Measurements from ENCODE around the gene ARHGAP26. TPM values are rescaled to one million over a fixed set of nuclear protein-coding genes. Genes with fewer than 3 reads are reported as not detected.

Gene ARHGAP26
- total and polyA plus RNA-seq, 2 experiments from 2014 or later = 9.5 to 16.8 TPM

- peaks cover 12% of the 10 kb centered on the region; the same call in 1 of the 2 replicates for H3K9me2 ChIP-seq (ENCODE audit: insufficient read depth)
- no peaks in the 10 kb centered on the region for H3K27me3 ChIP-seq (ENCODE audit: insufficient read depth)
- H3F3A ChIP-seq (replicated peaks; ENCODE audit: low read depth) = no peaks in the 10 kb centered on the region
- H2AFZ ChIP-seq = no peak overlapping the region
- H3K4me1 ChIP-seq (ENCODE audit: insufficient read depth) = peaks cover 46% of the 10 kb centered on the region
- no peak overlapping the region for H3K4me3 ChIP-seq
- Mint-ChIP-seq H3K4me1 (peaks cover 46% of the 10 kb centered on the region), H3K9me3 (no peaks in the 10 kb centered on the region), H3K4me3 (no peak overlapping the region), H3K36me3 (ENCODE audit: low read depth) (no peaks in the 10 kb centered on the region), H3K27me3 (ENCODE audit: insufficient read depth, low read depth, poor library complexity) (no peaks in the 10 kb centered on the region), H3K27ac (no peak overlapping the region; the same call in 1 of the 2 replicates)
- peaks cover 19% of the 10 kb centered on the region; the same call in 1 of the 2 replicates for H3K79me2 ChIP-seq (replicated peaks; ENCODE audit: insufficient read depth)
- no peak overlapping the region for H3K4me2 ChIP-seq
- ATAC-seq = no peak
- no peaks in the 10 kb centered on the region for H3K36me3 ChIP-seq (ENCODE audit: insufficient read depth)
- TF ChIP-seq, protein P1, sequence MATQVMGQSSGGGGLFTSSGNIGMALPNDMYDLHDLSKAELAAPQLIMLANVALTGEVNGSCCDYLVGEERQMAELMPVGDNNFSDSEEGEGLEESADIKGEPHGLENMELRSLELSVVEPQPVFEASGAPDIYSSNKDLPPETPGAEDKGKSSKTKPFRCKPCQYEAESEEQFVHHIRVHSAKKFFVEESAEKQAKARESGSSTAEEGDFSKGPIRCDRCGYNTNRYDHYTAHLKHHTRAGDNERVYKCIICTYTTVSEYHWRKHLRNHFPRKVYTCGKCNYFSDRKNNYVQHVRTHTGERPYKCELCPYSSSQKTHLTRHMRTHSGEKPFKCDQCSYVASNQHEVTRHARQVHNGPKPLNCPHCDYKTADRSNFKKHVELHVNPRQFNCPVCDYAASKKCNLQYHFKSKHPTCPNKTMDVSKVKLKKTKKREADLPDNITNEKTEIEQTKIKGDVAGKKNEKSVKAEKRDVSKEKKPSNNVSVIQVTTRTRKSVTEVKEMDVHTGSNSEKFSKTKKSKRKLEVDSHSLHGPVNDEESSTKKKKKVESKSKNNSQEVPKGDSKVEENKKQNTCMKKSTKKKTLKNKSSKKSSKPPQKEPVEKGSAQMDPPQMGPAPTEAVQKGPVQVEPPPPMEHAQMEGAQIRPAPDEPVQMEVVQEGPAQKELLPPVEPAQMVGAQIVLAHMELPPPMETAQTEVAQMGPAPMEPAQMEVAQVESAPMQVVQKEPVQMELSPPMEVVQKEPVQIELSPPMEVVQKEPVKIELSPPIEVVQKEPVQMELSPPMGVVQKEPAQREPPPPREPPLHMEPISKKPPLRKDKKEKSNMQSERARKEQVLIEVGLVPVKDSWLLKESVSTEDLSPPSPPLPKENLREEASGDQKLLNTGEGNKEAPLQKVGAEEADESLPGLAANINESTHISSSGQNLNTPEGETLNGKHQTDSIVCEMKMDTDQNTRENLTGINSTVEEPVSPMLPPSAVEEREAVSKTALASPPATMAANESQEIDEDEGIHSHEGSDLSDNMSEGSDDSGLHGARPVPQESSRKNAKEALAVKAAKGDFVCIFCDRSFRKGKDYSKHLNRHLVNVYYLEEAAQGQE (IDR thresholded peaks at IDR 0.05; ENCODE audit: unreplicated experiment) = no peak
- no peak for TF ChIP-seq ZNF331 (CRISPR knock-in tag; IDR thresholded peaks at IDR 0.05; ENCODE audit: low read depth)
- TF ChIP-seq EZH2phosphoT487 (IDR thresholded peaks at IDR 0.05; ENCODE audit: unreplicated experiment) = no peak
- no peaks in the 10 kb centered on the region for H4K20me1 ChIP-seq (replicated peaks; ENCODE audit: insufficient read depth)
- DNase-seq (ENCODE audit: low spot score) = no peak
- H3K27ac ChIP-seq (ENCODE audit: low read depth) = no peak overlapping the region; the same call in 1 of the 2 replicates
These were observed 58.8 kb downstream of the ARHGAP26 start for GRCh38 chr5:142828797-142829535.

DNA sequence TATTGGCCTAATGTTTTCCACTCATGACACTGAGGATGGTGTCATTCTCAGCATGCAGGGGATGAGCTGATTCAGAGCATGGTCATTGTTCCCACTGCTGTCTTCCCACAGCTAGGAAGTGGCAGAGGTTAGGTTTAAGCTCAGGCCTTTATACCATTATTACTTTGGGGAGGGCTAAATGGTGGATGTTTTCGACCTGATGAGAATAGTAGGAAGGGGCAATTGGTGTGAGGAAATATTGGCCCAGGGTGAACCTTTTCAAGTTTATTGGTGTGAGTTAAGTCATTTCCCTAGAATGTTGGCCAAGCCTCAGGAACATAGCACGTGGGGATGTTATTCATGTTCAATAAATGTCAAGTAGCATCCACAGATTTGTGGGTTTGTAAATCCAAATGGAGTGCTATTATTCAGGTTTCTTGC lies 59.6 kb downstream of the ARHGAP26 start:
- no peak overlapping the region for H3K4me3 Mint-ChIP-seq
- peaks cover 2% of the 10 kb centered on the region for H3K27me3 Mint-ChIP-seq (ENCODE audit: insufficient read depth, low read depth, poor library complexity)
- no peak for ATAC-seq
- no peaks in the 10 kb centered on the region for H3K36me3 Mint-ChIP-seq (ENCODE audit: low read depth)
- peaks cover 18% of the 10 kb centered on the region; the same call in 1 of the 2 replicates for H3K79me2 ChIP-seq (replicated peaks; ENCODE audit: insufficient read depth)
- H3K4me1 ChIP-seq (ENCODE audit: insufficient read depth) = peaks cover 41% of the 10 kb centered on the region
- no peak overlapping the region for H3K27ac ChIP-seq (ENCODE audit: low read depth)
- no peaks in the 10 kb centered on the region for H3K36me3 ChIP-seq (ENCODE audit: insufficient read depth)
- H3K27ac Mint-ChIP-seq = no peak overlapping the region
- H3K4me1 Mint-ChIP-seq = peaks cover 39% of the 10 kb centered on the region
- no peaks in the 10 kb centered on the region for H3K9me3 Mint-ChIP-seq
- H3K27me3 ChIP-seq (ENCODE audit: insufficient read depth) = no peaks in the 10 kb centered on the region
- no peak overlapping the region for H3K4me2 ChIP-seq
- no peak for DNase-seq (ENCODE audit: low spot score)
- peaks cover 17% of the 10 kb centered on the region; the same call in 1 of the 2 replicates for H3K9me2 ChIP-seq (ENCODE audit: insufficient read depth)
- H2AFZ ChIP-seq = no peak overlapping the region
- no peak overlapping the region for H3K4me3 ChIP-seq
- no peaks in the 10 kb centered on the region for H3F3A ChIP-seq (replicated peaks; ENCODE audit: low read depth)
- no peaks in the 10 kb centered on the region for H4K20me1 ChIP-seq (replicated peaks; ENCODE audit: insufficient read depth)
- TF ChIP-seq, protein P1 (IDR thresholded peaks at IDR 0.05; ENCODE audit: unreplicated experiment) = no peak
- TF ChIP-seq, protein P2, sequence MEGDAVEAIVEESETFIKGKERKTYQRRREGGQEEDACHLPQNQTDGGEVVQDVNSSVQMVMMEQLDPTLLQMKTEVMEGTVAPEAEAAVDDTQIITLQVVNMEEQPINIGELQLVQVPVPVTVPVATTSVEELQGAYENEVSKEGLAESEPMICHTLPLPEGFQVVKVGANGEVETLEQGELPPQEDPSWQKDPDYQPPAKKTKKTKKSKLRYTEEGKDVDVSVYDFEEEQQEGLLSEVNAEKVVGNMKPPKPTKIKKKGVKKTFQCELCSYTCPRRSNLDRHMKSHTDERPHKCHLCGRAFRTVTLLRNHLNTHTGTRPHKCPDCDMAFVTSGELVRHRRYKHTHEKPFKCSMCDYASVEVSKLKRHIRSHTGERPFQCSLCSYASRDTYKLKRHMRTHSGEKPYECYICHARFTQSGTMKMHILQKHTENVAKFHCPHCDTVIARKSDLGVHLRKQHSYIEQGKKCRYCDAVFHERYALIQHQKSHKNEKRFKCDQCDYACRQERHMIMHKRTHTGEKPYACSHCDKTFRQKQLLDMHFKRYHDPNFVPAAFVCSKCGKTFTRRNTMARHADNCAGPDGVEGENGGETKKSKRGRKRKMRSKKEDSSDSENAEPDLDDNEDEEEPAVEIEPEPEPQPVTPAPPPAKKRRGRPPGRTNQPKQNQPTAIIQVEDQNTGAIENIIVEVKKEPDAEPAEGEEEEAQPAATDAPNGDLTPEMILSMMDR (conservative IDR thresholded peaks at IDR 0.05; ENCODE audit: low read depth in 2 of 2) = no peak

Measured in GM23338 (cell line).